K562 (cell line): ENCODE results near the gene AURKB. TPM values are rescaled to one million over a fixed set of nuclear protein-coding genes. Genes with fewer than 3 reads are reported as not detected.

Experiments
- ARNT ChIP-seq, 2 experiments: fragments of 450-650 bp; IDR thresholded peaks; 2 replicates each; pipeline ENCODE4 v1.6.1; 2016; ENCODE audit warnings: mild to moderate bottlenecking in 1 of 2
- CHD4 ChIP-seq: fragments of 200-600 bp; sonication (generic); IDR thresholded peaks from 3 replicates; pipeline ENCODE4 v1.6.1; 2012; ENCODE audit warnings: low read depth, mild to moderate bottlenecking, mixed read lengths, low read length, inconsistent platforms; ENCODE audit not compliant: insufficient read depth, insufficient replicate concordance, poor library complexity, severe bottlenecking
- ELF1 ChIP-seq: fragments of 200-800 bp; sonication (Bioruptor generic); IDR thresholded peaks from 2 replicates; pipeline ENCODE4 v1.6.1; 2016; ENCODE audit warnings: missing genetic modification characterization, missing compliant biosample characterization
- EP400 ChIP-seq: fragments of 450-650 bp; IDR thresholded peaks from 2 replicates; pipeline ENCODE4 v1.6.1; 2017; ENCODE audit warnings: antibody characterized with exemption, mild to moderate bottlenecking, moderate library complexity
- FOS ChIP-seq: IDR thresholded peaks from 3 replicates; pipeline ENCODE4 v1.6.1; 2011; ENCODE audit not compliant: insufficient read length; ENCODE audit errors: extremely low read depth
- MBD2 ChIP-seq: sonication (generic); IDR thresholded peaks from 2 replicates; pipeline ENCODE4 v1.6.1; 2016; ENCODE audit warnings: low read depth, borderline replicate concordance
- NONO ChIP-seq, 2 experiments: fragments of 200-400 bp in 1 of 2; fragments of 450-650 bp in 1 of 2; formaldehyde crosslinking in 1 of 2; IDR thresholded peaks; 2 replicates each; pipeline ENCODE4 v1.6.1; 2017; ENCODE audit warnings: low read depth in 2 of 2, mild to moderate bottlenecking in 2 of 2, moderate library complexity in 2 of 2, low read length in 1 of 2
- RBM34 ChIP-seq: fragments of 200-400 bp; formaldehyde crosslinking; IDR thresholded peaks from 2 replicates; pipeline ENCODE4 v1.6.1; 2018; ENCODE audit warnings: low read length, borderline replicate concordance; ENCODE audit not compliant: insufficient read depth
- RNF2 ChIP-seq: sonication (generic); IDR thresholded peaks from 2 replicates; pipeline ENCODE4 v1.6.1; 2016
- SMAD1 ChIP-seq: fragments of 150-350 bp; IDR thresholded peaks from 2 replicates; pipeline ENCODE4 v1.6.1; 2014; ENCODE audit warnings: low read length, low read depth; ENCODE audit not compliant: partially characterized antibody
- ZFX ChIP-seq: sonication (generic); formaldehyde crosslinking; IDR thresholded peaks from 2 replicates; pipeline ENCODE4 v1.8.0; 2022; ENCODE audit warnings: mild to moderate bottlenecking, missing genetic modification reagents, moderate library complexity
- polyA plus RNA-seq, 8 experiments: library from polyadenylated mRNA; depleted of rRNA in 4 of 8; stranded (reverse) in 5 of 8; unstranded in 3 of 8; fragments of >200 nt; fragmentation: Nextera tagmentation in 2 of 8; fragmentation: Illumina TruSeq in 1 of 8; extraction: Ambion mirVana in 2 of 8; extraction: Trizol in 1 of 8; gene quantifications; 2 replicates each; pipeline versions ENCODE4 v1.2.1 to v1.2.3, GENCODE V29; 2011 to 2014; ENCODE audit warnings: inconsistent platforms in 1 of 8, missing spikeins in 1 of 8
- total RNA-seq, 7 experiments: library from RNA; depleted of rRNA in 6 of 7; stranded (reverse); fragments of >200 nt in 6 of 7; fragmentation: Illumina TruSeq in 2 of 7; extraction: Trizol in 2 of 7; gene quantifications; 2 replicates each; pipeline versions ENCODE4 v1.2.1 to v1.2.3, GENCODE V29; 2011 to 2021; ENCODE audit warnings: low replicate concordance in 1 of 7
- TF ChIP-seq, protein P1 (sequence below): fragments of 450-650 bp; IDR thresholded peaks from 2 replicates; pipeline ENCODE4 v1.6.1; 2016; ENCODE audit warnings: missing biosample characterization, missing genetic modification characterization
- TF ChIP-seq, protein P2 (sequence below): fragments of 450-650 bp; IDR thresholded peaks from 2 replicates; pipeline ENCODE4 v1.7.1; 2018; ENCODE audit warnings: mild to moderate bottlenecking, low read depth; ENCODE audit not compliant: partially characterized antibody
- TF ChIP-seq, protein P3 (sequence below): fragments of 450-650 bp; formaldehyde crosslinking; conservative IDR thresholded peaks from 2 replicates; pipeline ENCODE4 v1.4.0; 2022; ENCODE audit warnings: mild to moderate bottlenecking, missing genetic modification characterization
- TF ChIP-seq, protein P4 (sequence below): fragments of 450-650 bp; IDR thresholded peaks from 2 replicates; pipeline ENCODE4 v1.6.1; 2018; ENCODE audit not compliant: partially characterized antibody
- TF ChIP-seq, protein P5 (sequence below): fragments of 450-650 bp; conservative IDR thresholded peaks from 2 replicates; pipeline ENCODE4 v1.6.1; 2016; ENCODE audit warnings: missing genetic modification characterization, low read depth, mild to moderate bottlenecking, control low read depth, missing compliant biosample characterization

Gene AURKB
- total and polyA plus RNA-seq, 9 of the 15 experiments (the other 6 are each of a cell fraction or from before 2014, with no cell fraction given): 27.2 to 114 (median 74.8) TPM

DNA sequence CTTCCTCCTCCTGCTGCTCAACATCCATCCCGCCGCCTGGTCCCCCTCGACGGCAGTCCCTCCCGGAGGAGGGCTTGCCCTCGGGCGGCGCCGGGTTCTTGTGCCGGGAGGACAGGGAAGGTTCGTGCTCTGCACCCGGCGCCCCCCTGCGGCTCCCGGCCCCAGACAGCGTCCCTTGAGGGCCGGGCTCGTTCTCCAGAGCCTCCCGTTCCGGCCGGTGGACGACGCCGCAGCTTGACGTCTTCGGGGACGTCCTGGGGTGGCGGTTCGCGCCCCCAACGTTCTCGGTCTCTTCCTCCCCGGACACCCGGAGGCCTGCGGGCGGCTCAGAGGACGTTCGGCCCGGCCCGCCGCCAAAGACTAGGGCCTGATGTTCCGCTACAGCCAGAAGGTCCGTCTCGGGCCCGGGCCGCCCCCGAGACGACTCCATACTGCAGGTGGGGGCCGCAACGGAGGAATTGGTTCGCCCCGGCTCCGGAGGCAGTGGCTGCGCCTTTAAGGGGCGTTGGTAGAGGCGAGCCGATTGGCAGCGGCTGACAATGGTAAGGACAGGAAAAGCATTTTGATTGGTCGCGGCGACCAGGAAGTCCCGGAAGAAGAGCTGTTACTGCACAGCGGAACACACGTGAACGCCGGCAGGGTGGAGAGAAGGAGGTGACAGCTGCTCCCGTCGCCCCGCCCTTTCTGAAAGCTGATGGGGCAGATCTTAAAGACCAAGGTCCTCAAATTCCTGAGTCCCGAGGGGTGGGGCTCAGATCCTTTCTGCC lies 20.5 kb downstream of the AURKB start, which contains the start of gene BORCS6 (continued):
- TF ChIP-seq, protein P1, sequence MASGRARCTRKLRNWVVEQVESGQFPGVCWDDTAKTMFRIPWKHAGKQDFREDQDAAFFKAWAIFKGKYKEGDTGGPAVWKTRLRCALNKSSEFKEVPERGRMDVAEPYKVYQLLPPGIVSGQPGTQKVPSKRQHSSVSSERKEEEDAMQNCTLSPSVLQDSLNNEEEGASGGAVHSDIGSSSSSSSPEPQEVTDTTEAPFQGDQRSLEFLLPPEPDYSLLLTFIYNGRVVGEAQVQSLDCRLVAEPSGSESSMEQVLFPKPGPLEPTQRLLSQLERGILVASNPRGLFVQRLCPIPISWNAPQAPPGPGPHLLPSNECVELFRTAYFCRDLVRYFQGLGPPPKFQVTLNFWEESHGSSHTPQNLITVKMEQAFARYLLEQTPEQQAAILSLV (tag): no peak
- TF ChIP-seq NONO (IDR thresholded peaks at IDR 0.05; ENCODE audit: low read depth in 2 of 2, low read length in 1 of 2) (no peak), EP400 (0 out of 2 replicates have a peak, but pooled peaks have one; percentile 46), RNF2 (no peak), SMAD1 (no peak), MBD2 (peak; percentile 56; the same call in 1 of the 2 replicates), FOS (peak; percentile 82), ARNT (IDR thresholded peaks at IDR 0.05) (no peak), CHD4 (no peak), ZFX (CRISPR knock-in tag) (peak; percentile 71), RBM34 (no peak), ELF1 (tag) (peak; percentile 91)
- TF ChIP-seq, protein P2, sequence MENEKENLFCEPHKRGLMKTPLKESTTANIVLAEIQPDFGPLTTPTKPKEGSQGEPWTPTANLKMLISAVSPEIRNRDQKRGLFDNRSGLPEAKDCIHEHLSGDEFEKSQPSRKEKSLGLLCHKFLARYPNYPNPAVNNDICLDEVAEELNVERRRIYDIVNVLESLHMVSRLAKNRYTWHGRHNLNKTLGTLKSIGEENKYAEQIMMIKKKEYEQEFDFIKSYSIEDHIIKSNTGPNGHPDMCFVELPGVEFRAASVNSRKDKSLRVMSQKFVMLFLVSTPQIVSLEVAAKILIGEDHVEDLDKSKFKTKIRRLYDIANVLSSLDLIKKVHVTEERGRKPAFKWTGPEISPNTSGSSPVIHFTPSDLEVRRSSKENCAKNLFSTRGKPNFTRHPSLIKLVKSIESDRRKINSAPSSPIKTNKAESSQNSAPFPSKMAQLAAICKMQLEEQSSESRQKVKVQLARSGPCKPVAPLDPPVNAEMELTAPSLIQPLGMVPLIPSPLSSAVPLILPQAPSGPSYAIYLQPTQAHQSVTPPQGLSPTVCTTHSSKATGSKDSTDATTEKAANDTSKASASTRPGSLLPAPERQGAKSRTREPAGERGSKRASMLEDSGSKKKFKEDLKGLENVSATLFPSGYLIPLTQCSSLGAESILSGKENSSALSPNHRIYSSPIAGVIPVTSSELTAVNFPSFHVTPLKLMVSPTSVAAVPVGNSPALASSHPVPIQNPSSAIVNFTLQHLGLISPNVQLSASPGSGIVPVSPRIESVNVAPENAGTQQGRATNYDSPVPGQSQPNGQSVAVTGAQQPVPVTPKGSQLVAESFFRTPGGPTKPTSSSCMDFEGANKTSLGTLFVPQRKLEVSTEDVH: peak; percentile 79
- TF ChIP-seq, protein P3, sequence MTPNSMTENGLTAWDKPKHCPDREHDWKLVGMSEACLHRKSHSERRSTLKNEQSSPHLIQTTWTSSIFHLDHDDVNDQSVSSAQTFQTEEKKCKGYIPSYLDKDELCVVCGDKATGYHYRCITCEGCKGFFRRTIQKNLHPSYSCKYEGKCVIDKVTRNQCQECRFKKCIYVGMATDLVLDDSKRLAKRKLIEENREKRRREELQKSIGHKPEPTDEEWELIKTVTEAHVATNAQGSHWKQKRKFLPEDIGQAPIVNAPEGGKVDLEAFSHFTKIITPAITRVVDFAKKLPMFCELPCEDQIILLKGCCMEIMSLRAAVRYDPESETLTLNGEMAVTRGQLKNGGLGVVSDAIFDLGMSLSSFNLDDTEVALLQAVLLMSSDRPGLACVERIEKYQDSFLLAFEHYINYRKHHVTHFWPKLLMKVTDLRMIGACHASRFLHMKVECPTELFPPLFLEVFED (CRISPR knock-in tag): no peak
- TF ChIP-seq, protein P4, sequence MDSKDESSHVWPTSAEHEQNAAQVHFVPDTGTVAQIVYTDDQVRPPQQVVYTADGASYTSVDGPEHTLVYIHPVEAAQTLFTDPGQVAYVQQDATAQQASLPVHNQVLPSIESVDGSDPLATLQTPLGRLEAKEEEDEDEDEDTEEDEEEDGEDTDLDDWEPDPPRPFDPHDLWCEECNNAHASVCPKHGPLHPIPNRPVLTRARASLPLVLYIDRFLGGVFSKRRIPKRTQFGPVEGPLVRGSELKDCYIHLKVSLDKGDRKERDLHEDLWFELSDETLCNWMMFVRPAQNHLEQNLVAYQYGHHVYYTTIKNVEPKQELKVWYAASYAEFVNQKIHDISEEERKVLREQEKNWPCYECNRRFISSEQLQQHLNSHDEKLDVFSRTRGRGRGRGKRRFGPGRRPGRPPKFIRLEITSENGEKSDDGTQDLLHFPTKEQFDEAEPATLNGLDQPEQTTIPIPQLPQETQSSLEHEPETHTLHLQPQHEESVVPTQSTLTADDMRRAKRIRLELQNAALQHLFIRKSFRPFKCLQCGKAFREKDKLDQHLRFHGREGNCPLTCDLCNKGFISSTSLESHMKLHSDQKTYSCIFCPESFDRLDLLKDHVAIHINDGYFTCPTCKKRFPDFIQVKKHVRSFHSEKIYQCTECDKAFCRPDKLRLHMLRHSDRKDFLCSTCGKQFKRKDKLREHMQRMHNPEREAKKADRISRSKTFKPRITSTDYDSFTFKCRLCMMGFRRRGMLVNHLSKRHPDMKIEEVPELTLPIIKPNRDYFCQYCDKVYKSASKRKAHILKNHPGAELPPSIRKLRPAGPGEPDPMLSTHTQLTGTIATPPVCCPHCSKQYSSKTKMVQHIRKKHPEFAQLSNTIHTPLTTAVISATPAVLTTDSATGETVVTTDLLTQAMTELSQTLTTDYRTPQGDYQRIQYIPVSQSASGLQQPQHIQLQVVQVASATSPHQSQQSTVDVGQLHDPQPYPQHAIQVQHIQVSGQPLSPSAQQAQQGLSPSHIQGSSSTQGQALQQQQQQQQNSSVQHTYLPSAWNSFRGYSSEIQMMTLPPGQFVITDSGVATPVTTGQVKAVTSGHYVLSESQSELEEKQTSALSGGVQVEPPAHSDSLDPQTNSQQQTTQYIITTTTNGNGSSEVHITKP: peak; percentile 97
- TF ChIP-seq, protein P5, sequence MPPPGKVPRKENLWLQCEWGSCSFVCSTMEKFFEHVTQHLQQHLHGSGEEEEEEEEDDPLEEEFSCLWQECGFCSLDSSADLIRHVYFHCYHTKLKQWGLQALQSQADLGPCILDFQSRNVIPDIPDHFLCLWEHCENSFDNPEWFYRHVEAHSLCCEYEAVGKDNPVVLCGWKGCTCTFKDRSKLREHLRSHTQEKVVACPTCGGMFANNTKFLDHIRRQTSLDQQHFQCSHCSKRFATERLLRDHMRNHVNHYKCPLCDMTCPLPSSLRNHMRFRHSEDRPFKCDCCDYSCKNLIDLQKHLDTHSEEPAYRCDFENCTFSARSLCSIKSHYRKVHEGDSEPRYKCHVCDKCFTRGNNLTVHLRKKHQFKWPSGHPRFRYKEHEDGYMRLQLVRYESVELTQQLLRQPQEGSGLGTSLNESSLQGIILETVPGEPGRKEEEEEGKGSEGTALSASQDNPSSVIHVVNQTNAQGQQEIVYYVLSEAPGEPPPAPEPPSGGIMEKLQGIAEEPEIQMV (tag): no peak
